Measurements from ENCODE around the gene SDK1. TPM values are rescaled to one million over a fixed set of nuclear protein-coding genes. Genes with fewer than 3 reads are reported as not detected.

Gene SDK1
- polyA plus RNA-seq, 2 of the 4 experiments (the other 2 are of a cell fraction): 0.12 to 0.28 TPM

- POLR2A ChIA-PET: no interaction called here
- no peak for DNase-seq (ENCODE audit: low read depth in 1 of 2, low spot score in 1 of 2)
These were observed 757.1 kb downstream of the SDK1 start for GRCh38 chr7:4058158-4058557.

GRCh38 chr7:4065190-4065589 is 764.1 kb downstream of the SDK1 start:
- no peaks in the 10 kb centered on the region for H3K4me1 ChIP-seq
- H3K9me3 ChIP-seq: no peaks in the 10 kb centered on the region
- WGBS (ENCODE audit: missing lambda C conversion rate): 10% methylated on average over 5 of the region's 5 CpGs
- H3K4me3 ChIP-seq: no peak overlapping the region
- TF ChIP-seq, protein P1, sequence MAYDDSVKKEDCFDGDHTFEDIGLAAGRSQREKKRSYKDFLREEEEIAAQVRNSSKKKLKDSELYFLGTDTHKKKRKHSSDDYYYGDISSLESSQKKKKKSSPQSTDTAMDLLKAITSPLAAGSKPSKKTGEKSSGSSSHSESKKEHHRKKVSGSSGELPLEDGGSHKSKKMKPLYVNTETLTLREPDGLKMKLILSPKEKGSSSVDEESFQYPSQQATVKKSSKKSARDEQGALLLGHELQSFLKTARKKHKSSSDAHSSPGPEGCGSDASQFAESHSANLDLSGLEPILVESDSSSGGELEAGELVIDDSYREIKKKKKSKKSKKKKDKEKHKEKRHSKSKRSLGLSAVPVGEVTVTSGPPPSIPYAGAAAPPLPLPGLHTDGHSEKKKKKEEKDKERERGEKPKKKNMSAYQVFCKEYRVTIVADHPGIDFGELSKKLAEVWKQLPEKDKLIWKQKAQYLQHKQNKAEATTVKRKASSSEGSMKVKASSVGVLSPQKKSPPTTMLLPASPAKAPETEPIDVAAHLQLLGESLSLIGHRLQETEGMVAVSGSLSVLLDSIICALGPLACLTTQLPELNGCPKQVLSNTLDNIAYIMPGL (CRISPR knock-in tag; IDR thresholded peaks at IDR 0.05; ENCODE audit: borderline replicate concordance): no peak
- TF ChIP-seq CHD4 (IDR thresholded peaks at IDR 0.05; ENCODE audit: borderline replicate concordance) (no peak), JUNB (IDR thresholded peaks at IDR 0.05) (no peak), PBX3 (IDR thresholded peaks at IDR 0.05) (no peak), POLR2A (IDR thresholded peaks at IDR 0.05; ENCODE audit: low read length) (no peak), SREBF2 (IDR thresholded peaks at IDR 0.05) (no peak)
- TF ChIP-seq, protein P2, sequence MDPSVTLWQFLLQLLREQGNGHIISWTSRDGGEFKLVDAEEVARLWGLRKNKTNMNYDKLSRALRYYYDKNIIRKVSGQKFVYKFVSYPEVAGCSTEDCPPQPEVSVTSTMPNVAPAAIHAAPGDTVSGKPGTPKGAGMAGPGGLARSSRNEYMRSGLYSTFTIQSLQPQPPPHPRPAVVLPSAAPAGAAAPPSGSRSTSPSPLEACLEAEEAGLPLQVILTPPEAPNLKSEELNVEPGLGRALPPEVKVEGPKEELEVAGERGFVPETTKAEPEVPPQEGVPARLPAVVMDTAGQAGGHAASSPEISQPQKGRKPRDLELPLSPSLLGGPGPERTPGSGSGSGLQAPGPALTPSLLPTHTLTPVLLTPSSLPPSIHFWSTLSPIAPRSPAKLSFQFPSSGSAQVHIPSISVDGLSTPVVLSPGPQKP (IDR thresholded peaks at IDR 0.05; ENCODE audit: low read depth, low read length): no peak
- TF ChIP-seq, protein P3, sequence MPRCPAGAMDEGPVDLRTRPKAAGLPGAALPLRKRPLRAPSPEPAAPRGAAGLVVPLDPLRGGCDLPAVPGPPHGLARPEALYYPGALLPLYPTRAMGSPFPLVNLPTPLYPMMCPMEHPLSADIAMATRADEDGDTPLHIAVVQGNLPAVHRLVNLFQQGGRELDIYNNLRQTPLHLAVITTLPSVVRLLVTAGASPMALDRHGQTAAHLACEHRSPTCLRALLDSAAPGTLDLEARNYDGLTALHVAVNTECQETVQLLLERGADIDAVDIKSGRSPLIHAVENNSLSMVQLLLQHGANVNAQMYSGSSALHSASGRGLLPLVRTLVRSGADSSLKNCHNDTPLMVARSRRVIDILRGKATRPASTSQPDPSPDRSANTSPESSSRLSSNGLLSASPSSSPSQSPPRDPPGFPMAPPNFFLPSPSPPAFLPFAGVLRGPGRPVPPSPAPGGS (IDR thresholded peaks at IDR 0.05): no peak
- peak overlapping the region; percentile 53 for H3K4me2 ChIP-seq
- FAIRE-seq (no peak), DNase-seq (ENCODE audit: low read depth in 1 of 2, low spot score in 1 of 2) (no peak), ATAC-seq (no peak)
- ChIA-PET POLR2A (no interaction called here), CTCF (interaction anchor here (2.2 kb wide), 1 partner anchor 38 kb away, joined by 6 read pairs; no protein-coding TSS in a partner anchor)
- no peak overlapping the region for H3K27ac ChIP-seq

More at GRCh38 chr7:4058158-4058557, 757.1 kb downstream of the SDK1 start:
- no peak for TF ChIP-seq FOSL2 (IDR thresholded peaks at IDR 0.05)
- 0 out of 2 replicates have a peak, but pooled peaks have one; percentile 17 for TF ChIP-seq FOSL2 (CRISPR knock-in tag; IDR thresholded peaks at IDR 0.05)
- no peak for TF ChIP-seq POLR2AphosphoS2 (conservative IDR thresholded peaks at IDR 0.05; ENCODE audit: low read length)
- no peak for TF ChIP-seq TP53 (CRISPR knock-in tag; IDR thresholded peaks at IDR 0.05)
- ATAC-seq (no peak), FAIRE-seq (no peak)
- no peak overlapping the region for H3K4me2 ChIP-seq
- H3K9me3 ChIP-seq: peaks cover 8% of the 10 kb centered on the region; the same call in 2 of the 3 replicates
- no peak overlapping the region for H3K27ac ChIP-seq
- WGBS (ENCODE audit: missing lambda C conversion rate): 16% methylated on average over 1 of the region's 1 CpG
- CTCF ChIA-PET: no interaction called here
- H3K4me1 ChIP-seq: no peaks in the 10 kb centered on the region
- H3K4me3 ChIP-seq: no peak overlapping the region

- no peak overlapping the region for H3K4me3 ChIP-seq
- no peak for ATAC-seq
- no peak for DNase-seq (ENCODE audit: low read depth in 1 of 2, low spot score in 1 of 2)
- no peak overlapping the region for H3K4me2 ChIP-seq
- H3K4me1 ChIP-seq: no peaks in the 10 kb centered on the region
- no peak for FAIRE-seq
- ChIA-PET CTCF (interaction anchor here (2.2 kb wide), 1 partner anchor 37 kb away, joined by 6 read pairs; no protein-coding TSS in a partner anchor), POLR2A (no interaction called here)
- no peak overlapping the region for H3K27ac ChIP-seq
- no peaks in the 10 kb centered on the region for H3K9me3 ChIP-seq
- 46% methylated on average over 8 of the region's 10 CpGs for WGBS (ENCODE audit: missing lambda C conversion rate)
- TF ChIP-seq TFCP2L1 (CRISPR knock-in tag; IDR thresholded peaks at IDR 0.05) (no peak), ZFP36 (IDR thresholded peaks at IDR 0.05; ENCODE audit: borderline replicate concordance, partially characterized antibody) (no peak), MAX (IDR thresholded peaks at IDR 0.05) (no peak), HOXA7 (CRISPR knock-in tag; IDR thresholded peaks at IDR 0.05) (no peak), CBX8 (IDR thresholded peaks at IDR 0.05) (no peak), CBX2 (IDR thresholded peaks at IDR 0.05; ENCODE audit: borderline replicate concordance, low read depth) (no peak), NR3C1 (IDR thresholded peaks at IDR 0.05) (no peak), POLR2AphosphoS2 (conservative IDR thresholded peaks at IDR 0.05; ENCODE audit: low read length) (no peak), ZSCAN20 (CRISPR knock-in tag; IDR thresholded peaks at IDR 0.05) (no peak), RFX5 (IDR thresholded peaks at IDR 0.05) (no peak), BHLHE40 (IDR thresholded peaks at IDR 0.05; ENCODE audit: low read depth, low read length) (no peak), SREBF2 (IDR thresholded peaks at IDR 0.05) (no peak), MAZ (IDR thresholded peaks at IDR 0.05; ENCODE audit: borderline replicate concordance, low read depth, low read length) (no peak), NFE2L2 (conservative IDR thresholded peaks at IDR 0.05; ENCODE audit: low read length) (no peak)
- TF ChIP-seq, protein P3 (IDR thresholded peaks at IDR 0.05): no peak
- TF ChIP-seq, protein P1 (CRISPR knock-in tag; IDR thresholded peaks at IDR 0.05; ENCODE audit: borderline replicate concordance): no peak
- TF ChIP-seq, protein P2 (IDR thresholded peaks at IDR 0.05; ENCODE audit: low read depth, low read length): no peak
These were observed 765.2 kb downstream of the SDK1 start for GRCh38 chr7:4066206-4066605.

All from A549 (cell line).